Fibroblast of lung (primary cell): ENCODE data around the gene RCAN3. TPM values are rescaled to one million over a fixed set of nuclear protein-coding genes. Genes with fewer than 3 reads are reported as not detected.
"Not testable (repeated sequence)": the region's sequence is repeated elsewhere in the genome, so short reads cannot be mapped to it uniquely, and the experiment has no call there.

Experiments used
- DNase-seq, 2 donors: peaks; one replicate each; pipeline versions ENCODE4 v3.0.0 to v3.0.0-alpha.2; 2010; ENCODE audit warnings: low read depth in 2 of 2
- H2AFZ ChIP-seq: 2 replicates; pipeline ENCODE4 v1.5.1; 2012; ENCODE audit warnings: low read length, control low read depth, inconsistent platforms
- H3K27ac ChIP-seq: 2 replicates; pipeline ENCODE4 v1.5.1; 2011; ENCODE audit warnings: low read length, control low read depth; ENCODE audit not compliant: insufficient read depth
- H3K27me3 ChIP-seq: 2 replicates; pipeline ENCODE4 v1.5.1; 2011; ENCODE audit warnings: mild to moderate bottlenecking, low read length; ENCODE audit not compliant: control insufficient read depth, insufficient read depth
- H3K36me3 ChIP-seq: 2 replicates; pipeline ENCODE4 v1.5.1; 2011; ENCODE audit warnings: low read length; ENCODE audit not compliant: control insufficient read depth, insufficient read depth
- H3K4me1 ChIP-seq: 2 replicates; pipeline ENCODE4 v1.5.1; 2011; ENCODE audit warnings: low read length; ENCODE audit not compliant: control insufficient read depth, insufficient read depth; ENCODE audit errors: extremely low read depth
- H3K4me2 ChIP-seq: 2 replicates; pipeline ENCODE4 v1.5.1; 2011; ENCODE audit warnings: low read length, control low read depth; ENCODE audit not compliant: insufficient read depth; ENCODE audit errors: extremely low read depth
- H3K4me3 ChIP-seq, 4 experiments: fragments of 200-600 bp in 1 of 4; sonication (generic) in 1 of 4; replicated peaks in 1 of 4; 2 replicates each; pipeline ENCODE4 v1.5.1; 2011 to 2016; ENCODE audit warnings: low read length in 4 of 4, low read depth in 3 of 4, mild to moderate bottlenecking in 3 of 4, control low read depth in 2 of 4, inconsistent platforms in 1 of 4, mixed read lengths in 1 of 4; ENCODE audit not compliant: insufficient read depth in 1 of 4; ENCODE audit errors: control extremely low read depth in 1 of 4
- H3K79me2 ChIP-seq: 2 replicates; pipeline ENCODE4 v1.5.1; 2012; ENCODE audit warnings: mild to moderate bottlenecking, low read length, inconsistent platforms; ENCODE audit not compliant: control insufficient read depth, insufficient read depth
- H3K9ac ChIP-seq: 2 replicates; pipeline ENCODE4 v1.5.1; 2011; ENCODE audit warnings: mild to moderate bottlenecking, low read length, control low read depth; ENCODE audit not compliant: insufficient read depth
- H3K9me3 ChIP-seq: 2 replicates; pipeline ENCODE4 v1.5.1; 2012; ENCODE audit warnings: low read depth, low read length; ENCODE audit not compliant: control insufficient read depth, insufficient read depth
- H4K20me1 ChIP-seq: 2 replicates; pipeline ENCODE4 v1.5.1; 2011; ENCODE audit warnings: low read length; ENCODE audit not compliant: control insufficient read depth, insufficient read depth; ENCODE audit errors: extremely low read depth
- EZH2 ChIP-seq: IDR thresholded peaks from 2 replicates; pipeline ENCODE4 v1.5.1; 2012; ENCODE audit warnings: low read length, control low read depth, mild to moderate bottlenecking; ENCODE audit errors: missing control alignments
- polyA plus RNA-seq, 2 donors: library from polyadenylated mRNA; depleted of rRNA in 1 of 2; stranded (reverse) in 1 of 2; unstranded in 1 of 2; fragments of >200 nt; gene quantifications; 2 replicates each; pipeline ENCODE4 v1.2.1, GENCODE V29; 2011 to 2012; ENCODE audit warnings: missing spikeins in 1 of 2
- total RNA-seq: library from RNA; depleted of rRNA; stranded (reverse); fragments of >200 nt; gene quantifications from 2 replicates; pipeline ENCODE4 v1.2.1, GENCODE V29; 2014
- TF ChIP-seq, protein P1 (sequence below), 2 donors: IDR thresholded peaks in 1 of 2; conservative IDR thresholded peaks in 1 of 2; 1 replicate in 1 of 2; 2 replicates in 1 of 2; pipeline ENCODE4 v1.5.1; 2011 to 2012; ENCODE audit warnings: low read length in 2 of 2, control low read depth in 1 of 2, inconsistent platforms in 1 of 2, low read depth in 1 of 2, mild to moderate bottlenecking in 1 of 2

The RCAN3 gene
- total and polyA plus RNA-seq, 2 donors (not counting 1 experiment from before 2014, with no cell fraction given), result 5.0 to 17.3 TPM

DNA sequence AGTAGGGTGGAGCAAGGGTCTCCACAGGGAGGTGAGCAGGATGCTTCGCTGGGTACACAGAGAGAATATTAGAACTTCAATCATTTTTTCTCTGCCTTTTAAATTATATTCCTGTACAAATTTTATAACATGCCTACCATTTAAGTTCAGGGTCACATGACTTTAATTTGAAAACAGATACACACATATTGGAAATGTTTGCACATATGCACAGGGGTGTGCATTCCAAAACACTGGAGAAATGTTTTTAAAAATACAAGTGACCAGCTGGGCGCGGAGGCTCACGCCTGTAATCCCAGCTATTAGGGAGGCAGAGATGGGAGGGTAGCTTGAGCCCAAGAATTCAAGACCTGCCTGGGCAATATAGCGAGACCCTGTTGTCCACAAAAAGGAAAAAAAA, 47.4 kb upstream of the RCAN3 start:
- H3K9ac ChIP-seq, result no peak overlapping the region
- H3K4me1 ChIP-seq, result no peaks in the 10 kb centered on the region
- H3K27ac ChIP-seq, result no peak overlapping the region
- H3K79me2 ChIP-seq, result no peaks in the 10 kb centered on the region
- H3K9me3 ChIP-seq, result no peaks in the 10 kb centered on the region
- H3K4me3 ChIP-seq, result no peak overlapping the region
- DNase-seq, result no peak
- TF ChIP-seq, protein P1, sequence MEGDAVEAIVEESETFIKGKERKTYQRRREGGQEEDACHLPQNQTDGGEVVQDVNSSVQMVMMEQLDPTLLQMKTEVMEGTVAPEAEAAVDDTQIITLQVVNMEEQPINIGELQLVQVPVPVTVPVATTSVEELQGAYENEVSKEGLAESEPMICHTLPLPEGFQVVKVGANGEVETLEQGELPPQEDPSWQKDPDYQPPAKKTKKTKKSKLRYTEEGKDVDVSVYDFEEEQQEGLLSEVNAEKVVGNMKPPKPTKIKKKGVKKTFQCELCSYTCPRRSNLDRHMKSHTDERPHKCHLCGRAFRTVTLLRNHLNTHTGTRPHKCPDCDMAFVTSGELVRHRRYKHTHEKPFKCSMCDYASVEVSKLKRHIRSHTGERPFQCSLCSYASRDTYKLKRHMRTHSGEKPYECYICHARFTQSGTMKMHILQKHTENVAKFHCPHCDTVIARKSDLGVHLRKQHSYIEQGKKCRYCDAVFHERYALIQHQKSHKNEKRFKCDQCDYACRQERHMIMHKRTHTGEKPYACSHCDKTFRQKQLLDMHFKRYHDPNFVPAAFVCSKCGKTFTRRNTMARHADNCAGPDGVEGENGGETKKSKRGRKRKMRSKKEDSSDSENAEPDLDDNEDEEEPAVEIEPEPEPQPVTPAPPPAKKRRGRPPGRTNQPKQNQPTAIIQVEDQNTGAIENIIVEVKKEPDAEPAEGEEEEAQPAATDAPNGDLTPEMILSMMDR (conservative IDR thresholded peaks at IDR 0.05 in 1 of 2, IDR thresholded peaks at IDR 0.05 in 1 of 2; ENCODE audit: low read depth in 1 of 2, low read length in 2 of 2), result no peak
- no peak for TF ChIP-seq EZH2
- H3K27me3 ChIP-seq, result no peaks in the 10 kb centered on the region
- H3K4me2 ChIP-seq, result no peak overlapping the region
- peaks cover 6% of the 10 kb centered on the region for H3K36me3 ChIP-seq
- H4K20me1 ChIP-seq, result no peaks in the 10 kb centered on the region
- H2AFZ ChIP-seq, result no peak overlapping the region

DNA sequence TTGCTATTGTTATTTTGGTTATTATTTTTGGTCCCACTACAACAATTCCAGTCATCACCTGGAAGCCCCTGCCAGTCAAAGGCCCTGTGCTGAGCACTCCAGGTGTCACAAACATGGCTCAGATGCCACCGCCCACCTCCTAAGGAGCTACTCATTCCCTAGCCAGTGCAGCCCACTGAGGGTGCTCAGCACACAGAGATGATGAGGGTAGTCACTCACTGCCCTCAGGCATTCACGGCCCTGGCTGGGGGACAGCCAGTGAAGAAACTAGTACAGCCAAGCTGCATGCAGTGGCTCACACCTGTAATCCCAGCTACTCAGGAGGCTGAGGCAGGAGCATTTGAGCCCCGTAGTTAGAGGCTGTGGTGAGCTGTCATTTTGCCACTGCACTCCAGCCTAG, 44.8 kb upstream of the RCAN3 start:
- H3K9me3 ChIP-seq, result no peaks in the 10 kb centered on the region
- TF ChIP-seq EZH2, result no peak
- TF ChIP-seq, protein P1 (conservative IDR thresholded peaks at IDR 0.05 in 1 of 2, IDR thresholded peaks at IDR 0.05 in 1 of 2; ENCODE audit: low read depth in 1 of 2, low read length in 2 of 2), result no peak
- H3K9ac ChIP-seq, result no peak overlapping the region
- H3K27me3 ChIP-seq, result no peaks in the 10 kb centered on the region
- no peak overlapping the region for H3K4me2 ChIP-seq
- DNase-seq, result no peak
- H3K27ac ChIP-seq, result no peak overlapping the region
- H3K4me3 ChIP-seq, result no peak overlapping the region
- H3K36me3 ChIP-seq, result peaks cover 5% of the 10 kb centered on the region
- H3K79me2 ChIP-seq, result no peaks in the 10 kb centered on the region
- H3K4me1 ChIP-seq, result no peaks in the 10 kb centered on the region
- H2AFZ ChIP-seq, result no peak overlapping the region
- H4K20me1 ChIP-seq, result no peaks in the 10 kb centered on the region

DNA sequence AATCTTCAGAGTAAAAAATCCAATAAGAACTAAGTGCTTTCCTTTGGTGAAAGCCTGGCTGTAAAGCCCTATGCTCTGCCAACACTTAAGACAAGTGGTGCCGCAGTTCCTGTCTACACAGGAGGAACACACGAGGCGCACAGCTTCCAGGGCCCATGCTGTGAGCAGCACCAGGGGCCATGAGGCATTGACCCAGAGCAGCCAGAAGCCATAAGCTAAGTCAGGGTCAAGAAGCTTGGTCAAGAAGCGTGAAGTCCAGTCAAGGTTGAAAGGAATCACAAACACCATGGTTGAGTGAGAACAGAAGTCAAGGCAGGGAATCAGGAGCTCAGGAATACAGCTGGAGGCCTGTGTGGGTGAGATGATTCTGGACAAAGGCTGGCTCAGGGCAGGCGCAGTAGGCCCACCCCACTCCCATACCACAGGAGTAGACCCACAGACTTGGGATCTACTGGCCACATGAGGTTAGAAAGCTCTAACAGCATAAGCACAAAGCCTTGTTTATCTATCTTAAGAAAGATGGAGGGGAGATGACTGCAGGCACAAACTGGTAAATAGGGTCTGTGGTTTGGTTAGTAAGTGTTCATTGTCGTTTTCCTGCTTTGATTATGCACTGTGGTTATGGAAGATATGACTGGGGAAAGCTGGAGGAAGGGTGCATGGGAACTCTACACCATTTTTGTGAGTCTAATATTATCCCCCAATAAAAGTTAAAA, 42.9 kb upstream of the RCAN3 start:
- Histone ChIP-seq H3K79me2 (no peaks in the 10 kb centered on the region), H4K20me1 (no peaks in the 10 kb centered on the region), H2AFZ (no peak overlapping the region), H3K27ac (no peak overlapping the region), H3K27me3 (no peaks in the 10 kb centered on the region), H3K9ac (no peak overlapping the region), H3K4me1 (no peaks in the 10 kb centered on the region), H3K9me3 (no peaks in the 10 kb centered on the region), H3K36me3 (peaks cover 5% of the 10 kb centered on the region), H3K4me2 (no peak overlapping the region), H3K4me3 (no peak overlapping the region)
- TF ChIP-seq, protein P1 (conservative IDR thresholded peaks at IDR 0.05 in 1 of 2, IDR thresholded peaks at IDR 0.05 in 1 of 2; ENCODE audit: low read depth in 1 of 2, low read length in 2 of 2), result no peak
- no peak for TF ChIP-seq EZH2
- DNase-seq, result no peak

DNA sequence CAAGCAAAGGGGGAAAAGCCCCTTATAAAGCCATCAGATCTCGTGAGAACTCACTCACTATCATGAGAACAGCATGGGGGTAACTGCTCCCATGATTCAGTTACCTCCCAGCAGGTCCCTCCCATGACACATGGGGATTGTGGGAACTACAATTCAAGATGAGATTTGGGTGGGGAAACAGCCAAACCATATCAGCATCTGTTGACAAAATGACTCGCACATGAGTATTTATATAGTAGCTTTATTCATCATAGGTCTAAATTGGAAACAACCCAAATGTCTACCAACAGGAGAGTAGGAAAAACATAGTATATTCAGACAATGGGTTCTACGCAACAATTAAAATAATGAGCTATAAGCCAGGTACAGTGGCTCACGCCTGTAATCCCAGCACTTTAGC, 40.5 kb upstream of the RCAN3 start:
- peak; percentile 25 to 36 for DNase-seq
- H3K4me2 ChIP-seq, result not testable (repeated sequence)

More for the DNA sequence above, 40.5 kb upstream of the RCAN3 start:
- not testable (repeated sequence) for H3K36me3 ChIP-seq, H3K79me2 ChIP-seq, H3K9ac ChIP-seq, H3K27me3 ChIP-seq, H4K20me1 ChIP-seq, H2AFZ ChIP-seq, H3K9me3 ChIP-seq, H3K4me3 ChIP-seq, H3K4me1 ChIP-seq, H3K27ac ChIP-seq
